Measurements from ENCODE around the gene RCSD1. TPM values are rescaled to one million over a fixed set of nuclear protein-coding genes. Genes with fewer than 3 reads are reported as not detected.

Gene RCSD1
- total and polyA plus RNA-seq, 2 of the 13 experiments (the other 11 are each of a cell fraction or from before 2014, with no cell fraction given), result not detected

- POLR2A ChIA-PET, result no interaction called here
- 42% methylated on average over 3 of the region's 3 CpGs for WGBS (ENCODE audit: low lambda C conversion rate)
- TF ChIP-seq KLF15 (CRISPR knock-in tag; IDR thresholded peaks at IDR 0.05; ENCODE audit: borderline replicate concordance), result no peak
- no peak for TF ChIP-seq ZFAT (CRISPR knock-in tag; conservative IDR thresholded peaks at IDR 0.05)
- no peak for TF ChIP-seq NFAT5 (CRISPR knock-in tag; IDR thresholded peaks at IDR 0.05)
- TF ChIP-seq ZNF747 (CRISPR knock-in tag; IDR thresholded peaks at IDR 0.05; ENCODE audit: borderline replicate concordance), result no peak
- no peak for TF ChIP-seq ZSCAN22 (CRISPR knock-in tag; IDR thresholded peaks at IDR 0.05)
- TF ChIP-seq ZBTB46 (CRISPR knock-in tag; IDR thresholded peaks at IDR 0.05; ENCODE audit: borderline replicate concordance), result no peak
- no peak for TF ChIP-seq ATF7-NPFF (CRISPR knock-in tag; IDR thresholded peaks at IDR 0.05; ENCODE audit: low read depth)
- TF ChIP-seq PHF21A (CRISPR knock-in tag; IDR thresholded peaks at IDR 0.05), result no peak
- TF ChIP-seq ZNF430 (CRISPR knock-in tag; IDR thresholded peaks at IDR 0.05), result no peak
- no peak for TF ChIP-seq IKZF1 (IDR thresholded peaks at IDR 0.05)
- TF ChIP-seq NCOR1 (IDR thresholded peaks at IDR 0.05; ENCODE audit: borderline replicate concordance, low read length), result no peak
- no peak for TF ChIP-seq ZNF292 (CRISPR knock-in tag; IDR thresholded peaks at IDR 0.05; ENCODE audit: borderline replicate concordance, low read depth)
- no peak for TF ChIP-seq ZBTB1 (CRISPR knock-in tag; IDR thresholded peaks at IDR 0.05; ENCODE audit: borderline replicate concordance)
- no peak for TF ChIP-seq ARNTL (CRISPR knock-in tag; IDR thresholded peaks at IDR 0.05)
- TF ChIP-seq GATAD2A (CRISPR knock-in tag; IDR thresholded peaks at IDR 0.05), result no peak
- no peak for TF ChIP-seq KLF12 (CRISPR knock-in tag; IDR thresholded peaks at IDR 0.05; ENCODE audit: borderline replicate concordance)
- TF ChIP-seq NR1H2 (CRISPR knock-in tag; IDR thresholded peaks at IDR 0.05; ENCODE audit: borderline replicate concordance, low read depth), result no peak
These were observed 78.9 kb downstream of the RCSD1 start for GRCh38 chr1:167708940-167709389.

More at GRCh38 chr1:167708940-167709389, 78.9 kb downstream of the RCSD1 start:
- intact Hi-C loops (cut with micrococcal nuclease; ENCODE audit: unreplicated experiment) (loop anchor here (10.0 kb wide), 1 partner anchor 624 kb away; no protein-coding TSS in a partner anchor), in situ Hi-C loops (cut with HindIII; ENCODE audit: extremely low pct_ligation_motif_present, low pct_unique_long_range_greater_than_20kb) (no loop called here)
- Histone ChIP-seq H3K36me3 (replicated peaks in 1 of 2; ENCODE audit: control insufficient read depth in 1 of 2, insufficient read depth in 2 of 2, low read length in 2 of 2) (no peaks in the 10 kb centered on the region), H3K4me2 (ENCODE audit: low read depth, low read length) (no peak overlapping the region), H3K27ac (ENCODE audit: extremely low read length, insufficient read depth, low read length) (no peak overlapping the region), H4K20me1 (ENCODE audit: insufficient read depth, low read length) (no peaks in the 10 kb centered on the region), H3K4me3 (replicated peaks in 1 of 3; ENCODE audit: insufficient read depth in 1 of 3, low read depth in 2 of 3, low read length in 3 of 3) (no peak overlapping the region), H3K9ac (ENCODE audit: insufficient read depth, low read depth, low read length) (no peak overlapping the region), H3K79me2 (ENCODE audit: insufficient read depth, low read length) (no peaks in the 10 kb centered on the region), H3K9me3 (ENCODE audit: low read length) (no peaks in the 10 kb centered on the region), H3K27me3 (ENCODE audit: control insufficient read depth in 1 of 2, insufficient read depth in 2 of 2, low read length in 2 of 2) (peaks cover 0 to 21% of the 10 kb centered on the region in 2 experiments; a peak in 2 of 5 replicates), H2AFZ (ENCODE audit: low read length) (no peak overlapping the region), H3K4me1 (ENCODE audit: insufficient read depth, low read length) (peaks cover 19% of the 10 kb centered on the region)
- CTCF ChIA-PET (ENCODE audit: low intra/inter-chr PET ratio, low total read pairs), result no interaction called here
- BruUV-seq (replicated peaks), result no TSS peak
- DNase-seq (ENCODE audit: low spot score) (no peak), FAIRE-seq (no peak), ATAC-seq (no peak)
